ENCODE results near the gene KRTAP5-8.
"Not testable (repeated sequence)": the region's sequence is repeated elsewhere in the genome, so short reads cannot be mapped to it uniquely, and the experiment has no call there.

KRTAP5-8 gene

DNA sequence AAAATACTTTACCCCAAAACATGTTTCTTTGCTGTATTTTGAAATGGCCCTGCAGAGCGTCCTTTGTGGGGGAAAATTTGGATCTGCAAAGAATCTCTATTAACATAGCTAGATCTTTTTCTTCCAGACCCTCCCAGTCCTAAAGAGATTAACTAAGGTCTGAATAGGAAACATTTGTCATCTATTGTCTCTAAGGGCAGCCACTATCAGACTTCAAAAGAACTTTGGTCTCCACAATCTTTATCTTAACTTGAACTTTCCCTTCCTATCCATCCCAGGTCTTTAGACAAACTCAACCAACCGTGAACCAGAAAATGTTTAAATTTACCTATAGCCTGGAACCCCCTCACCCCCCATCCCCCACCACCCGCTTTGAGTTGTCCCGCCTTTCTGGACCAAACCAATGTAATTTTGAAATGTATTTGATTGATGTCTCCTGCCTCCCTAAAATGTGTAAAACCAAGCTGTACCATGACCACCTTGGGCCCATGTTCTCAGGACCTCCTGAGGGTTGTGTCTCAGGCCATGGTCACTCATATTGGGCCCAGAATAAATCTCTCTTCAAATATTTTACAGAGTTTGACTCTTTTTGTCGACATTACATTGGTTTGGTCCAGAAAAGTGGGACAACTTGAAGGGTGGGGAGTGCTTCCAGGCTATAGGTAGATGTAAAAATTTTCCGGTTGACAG is 6.8 kb downstream of the KRTAP5-8 start:
- DNase-seq, result no peak

DNA sequence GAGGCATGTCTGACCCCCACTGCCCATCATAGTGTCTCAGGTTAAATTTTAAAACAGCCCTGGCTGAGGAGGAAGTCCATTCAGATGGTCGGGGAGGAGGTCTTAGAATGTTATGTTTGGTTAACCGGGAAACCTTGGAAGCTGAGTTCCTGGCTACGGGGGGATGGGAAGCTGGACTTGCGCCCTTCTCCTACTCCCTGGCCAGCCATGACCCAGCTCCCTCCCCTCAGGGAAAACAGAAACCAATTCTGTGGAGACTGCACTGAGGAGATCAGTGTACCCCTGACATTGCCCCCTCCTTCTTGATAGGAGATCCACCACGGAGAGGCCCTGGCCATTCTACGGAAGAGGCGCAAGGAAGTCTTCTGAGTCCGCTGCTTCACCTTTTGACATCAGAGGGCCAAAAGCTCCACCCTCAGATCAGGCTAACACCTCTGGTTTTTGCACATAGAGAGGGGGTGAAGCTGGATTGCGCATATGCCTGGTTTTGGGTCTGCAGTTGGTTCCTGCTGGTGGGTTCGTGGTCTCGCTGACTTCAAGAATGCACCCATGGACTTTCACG is 7.7 kb downstream of the KRTAP5-8 start:
- no peak for DNase-seq

DNA sequence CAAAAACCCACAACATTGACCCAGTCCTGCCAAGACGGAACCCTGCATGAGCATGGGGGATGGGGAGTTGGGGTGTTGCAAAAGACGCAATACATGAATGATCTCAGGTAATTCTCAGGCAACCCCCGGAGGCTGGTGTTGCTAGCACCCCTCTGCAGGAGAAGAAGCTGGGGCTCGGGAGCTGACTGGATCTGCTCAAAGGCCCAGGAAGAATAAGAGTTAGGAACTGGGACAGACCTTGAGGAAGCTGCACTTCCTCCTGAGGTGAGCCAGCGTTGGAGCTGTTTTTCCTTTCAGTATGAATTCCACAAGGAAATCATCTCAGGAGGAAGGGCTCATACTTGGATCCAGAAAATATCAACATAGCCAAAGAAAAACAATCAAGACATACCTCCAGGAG is 10.3 kb downstream of the KRTAP5-8 start, which contains the start of gene KRTAP5-9:
Gene KRTAP5-9 (plus strand): TSS at position 301 of the 400 bp plus-strand sequence. CDS start 238 bp downstream, outside the sequence.
- no peak for DNase-seq

DNA sequence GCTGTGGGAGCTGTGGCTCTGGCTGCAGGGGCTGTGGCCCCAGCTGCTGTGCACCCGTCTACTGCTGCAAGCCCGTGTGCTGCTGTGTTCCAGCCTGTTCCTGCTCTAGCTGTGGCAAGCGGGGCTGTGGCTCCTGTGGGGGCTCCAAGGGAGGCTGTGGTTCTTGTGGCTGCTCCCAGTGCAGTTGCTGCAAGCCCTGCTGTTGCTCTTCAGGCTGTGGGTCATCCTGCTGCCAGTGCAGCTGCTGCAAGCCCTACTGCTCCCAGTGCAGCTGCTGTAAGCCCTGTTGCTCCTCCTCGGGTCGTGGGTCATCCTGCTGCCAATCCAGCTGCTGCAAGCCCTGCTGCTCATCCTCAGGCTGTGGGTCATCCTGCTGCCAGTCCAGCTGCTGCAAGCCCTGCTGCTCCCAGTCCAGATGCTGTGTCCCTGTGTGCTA is 10.9 kb downstream of the KRTAP5-8 start:
- no peak for DNase-seq

DNA sequence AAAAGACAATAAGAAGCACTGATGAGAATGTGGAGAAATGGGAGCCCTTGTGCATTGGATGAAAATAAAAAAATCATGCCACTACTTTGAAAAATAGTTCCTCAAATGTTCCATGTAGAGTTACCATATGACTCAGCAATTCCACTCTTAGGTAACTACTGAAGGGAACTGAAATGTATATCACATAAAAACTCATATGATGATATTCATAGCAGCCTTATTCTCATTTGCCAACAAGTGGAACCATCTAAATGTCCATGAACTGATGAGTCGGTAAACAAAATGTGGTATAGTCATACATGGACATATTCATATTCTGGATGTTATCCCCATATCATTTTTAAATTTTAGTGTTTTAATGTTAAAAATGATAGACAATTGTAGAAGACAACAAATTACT is 13.9 kb downstream of the KRTAP5-8 start:
- no peak for DNase-seq

DNA sequence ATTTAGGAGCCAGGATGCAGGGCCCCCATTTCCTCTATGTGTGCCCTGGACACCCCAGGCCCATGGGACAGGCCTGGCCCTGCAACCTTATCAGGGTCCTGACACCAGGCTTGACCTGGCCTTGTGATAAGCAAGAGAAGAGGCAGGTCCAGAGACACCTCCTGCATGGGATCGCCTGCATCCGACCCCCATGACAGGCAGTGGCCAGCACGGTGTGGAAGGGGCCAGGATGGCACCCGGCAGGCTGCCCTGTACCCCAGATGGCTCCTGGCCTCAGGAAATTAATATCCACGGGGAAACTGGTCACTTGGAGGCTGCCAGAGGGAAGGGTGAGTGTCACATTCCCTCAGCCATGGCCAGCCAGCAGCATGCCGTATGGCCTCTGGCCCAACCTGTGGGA is 17.2 kb downstream of the KRTAP5-8 start:
- DNase-seq, result no peak

DNA sequence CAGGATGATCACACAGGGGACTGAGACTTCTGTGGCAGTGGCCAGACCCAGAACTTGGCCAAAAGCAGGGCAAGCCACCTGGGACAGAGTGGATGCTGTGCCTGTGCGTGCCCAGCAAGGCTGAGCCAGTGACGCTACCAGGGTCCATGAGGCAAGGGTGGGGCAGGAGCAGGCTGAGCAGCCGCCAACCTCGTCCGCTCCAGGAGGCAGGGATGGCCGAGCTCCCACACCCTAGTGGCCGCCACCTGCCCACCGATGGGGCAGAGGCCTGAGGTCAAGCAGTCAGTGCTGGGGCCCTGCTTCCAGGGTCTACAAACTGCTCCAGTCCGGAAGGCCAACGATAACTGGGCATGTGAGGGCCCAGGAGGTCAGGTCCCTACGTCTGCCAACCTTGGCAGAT is 17.7 kb downstream of the KRTAP5-8 start:
- DNase-seq, result no peak

DNA sequence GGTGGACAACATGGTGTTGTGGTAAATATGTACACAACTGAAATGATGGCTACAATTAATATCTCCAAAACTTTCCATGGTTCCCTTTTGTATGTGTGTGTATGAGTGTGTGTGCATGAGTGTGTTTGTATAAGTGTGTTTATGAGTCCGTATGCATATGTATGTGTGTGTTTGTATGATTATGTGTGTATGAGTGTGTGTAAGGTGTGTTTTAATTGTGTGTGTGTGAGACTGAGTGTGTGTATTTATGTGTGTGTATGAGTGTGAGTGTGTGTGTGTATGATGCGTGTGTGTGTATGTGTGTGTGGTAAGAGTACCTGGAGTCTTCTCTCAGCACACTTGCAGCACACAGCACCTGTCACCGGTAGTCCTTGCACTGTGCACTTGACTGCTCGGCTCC is 18.2 kb downstream of the KRTAP5-8 start:
- DNase-seq, result no peak

DNA sequence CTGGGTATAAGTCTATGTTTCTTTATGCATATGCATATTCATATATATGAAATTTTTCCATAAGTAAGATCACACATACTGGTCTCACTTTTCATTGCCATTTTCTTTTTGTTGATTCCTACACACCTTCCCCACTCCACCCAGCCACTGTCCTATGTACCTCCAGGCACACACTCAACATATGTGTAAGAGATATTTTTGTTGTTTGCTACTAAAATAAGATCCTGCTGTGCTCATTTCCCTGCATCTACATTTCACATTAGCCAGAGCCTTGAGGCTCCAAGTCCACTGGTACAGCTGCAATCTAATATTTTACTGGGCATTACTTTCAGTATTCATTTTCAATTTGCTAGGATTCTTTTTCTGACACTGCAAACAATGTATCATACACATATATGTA is 19.4 kb downstream of the KRTAP5-8 start:
- DNase-seq, result no peak

DNA sequence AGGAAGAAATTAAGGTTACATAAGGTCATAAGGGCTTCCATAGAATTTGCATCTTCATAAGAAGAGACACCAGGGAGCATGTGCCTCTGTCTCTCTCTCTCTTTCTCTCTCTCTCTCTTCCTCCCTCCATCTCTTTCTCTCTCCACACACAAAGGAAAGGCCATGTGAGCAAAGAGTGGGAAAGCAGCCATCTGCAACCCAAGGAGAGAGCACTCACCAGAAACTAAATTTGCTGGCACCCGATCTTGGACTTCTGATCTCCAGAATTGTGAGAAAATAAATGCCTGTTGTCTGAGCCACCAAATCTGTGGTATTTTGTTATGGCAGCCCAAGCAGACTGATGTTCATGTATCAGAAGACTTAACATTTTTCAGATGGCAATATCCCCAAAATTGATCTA is 21.2 kb downstream of the KRTAP5-8 start:
- no peak for DNase-seq

DNA sequence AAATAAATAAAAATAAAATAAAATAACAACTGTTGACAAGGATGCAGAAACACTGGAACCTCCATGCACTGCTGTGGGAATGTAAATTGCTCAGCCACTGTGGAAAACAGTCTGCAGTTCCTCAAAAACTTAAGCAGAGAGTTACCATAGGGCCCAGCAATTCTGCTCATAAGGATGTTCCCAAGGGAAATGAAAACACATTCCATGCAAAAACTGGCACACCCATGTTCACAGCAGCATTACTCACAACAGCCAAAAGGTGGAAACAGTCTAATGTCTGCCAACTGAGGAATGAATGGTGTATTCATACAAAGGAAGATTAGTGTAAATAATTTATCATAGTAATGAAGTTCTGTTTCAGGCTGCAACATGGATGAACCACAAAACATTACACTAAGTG is 24.3 kb downstream of the KRTAP5-8 start:
- DNase-seq, result no peak

DNA sequence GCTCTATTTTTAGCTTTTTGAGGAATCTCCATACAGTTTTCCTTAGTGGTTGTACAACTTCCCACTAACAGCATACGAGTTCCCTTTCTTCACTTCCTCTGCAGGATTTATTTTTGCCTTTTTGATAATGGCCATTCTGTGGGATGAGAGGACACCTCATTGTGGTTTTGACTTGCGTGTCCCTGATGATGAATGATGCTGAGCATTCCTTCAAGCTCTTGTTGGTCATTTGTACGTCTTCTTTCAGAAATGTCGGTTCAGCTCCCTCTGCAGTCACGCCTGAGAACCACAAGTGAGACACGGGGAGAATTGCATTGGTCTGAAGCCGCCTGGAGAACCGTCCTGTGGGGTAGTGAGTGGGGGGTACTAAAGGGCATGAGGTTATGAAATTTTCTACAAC is 25.6 kb downstream of the KRTAP5-8 start:
- no peak for DNase-seq

DNA sequence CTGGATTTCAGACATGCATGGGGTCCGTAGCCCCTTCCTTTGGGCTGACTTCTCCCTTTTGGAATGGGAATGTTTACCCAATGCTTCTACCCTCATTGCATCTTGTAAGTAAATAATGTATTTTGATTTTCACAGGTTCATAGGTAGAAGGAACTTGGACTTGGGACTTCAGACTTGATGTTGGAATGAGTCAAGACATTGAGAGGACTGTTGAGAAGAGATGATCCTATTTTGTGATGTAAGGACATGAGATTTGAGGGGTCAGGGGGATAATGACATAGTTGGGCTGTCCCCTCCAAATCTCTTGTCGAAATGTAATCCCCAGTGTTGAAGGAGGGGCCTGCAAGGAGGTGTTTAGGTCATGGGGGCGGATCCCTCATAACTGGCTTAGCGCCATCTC is 26.6 kb downstream of the KRTAP5-8 start:
- DNase-seq, result no peak

DNA sequence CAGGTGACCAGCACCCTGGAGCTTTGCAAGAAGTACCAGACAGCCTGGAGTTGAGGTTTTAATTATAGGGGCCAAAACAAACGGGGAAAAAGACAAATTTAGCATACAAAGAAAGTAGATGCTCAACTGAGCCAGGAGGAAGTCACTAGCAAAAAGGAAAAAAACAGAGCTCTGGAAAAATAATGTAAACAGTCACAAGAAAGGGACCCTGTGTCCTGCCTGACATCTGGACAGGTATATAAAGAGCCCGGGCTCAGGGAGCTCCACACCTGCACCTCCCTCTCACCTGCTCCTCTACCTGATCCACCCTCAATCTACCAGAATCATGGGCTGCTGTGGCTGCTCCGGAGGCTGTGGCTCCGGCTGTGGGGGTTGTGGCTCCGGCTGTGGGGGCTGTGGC is 27.4 kb downstream of the KRTAP5-8 start, which contains the start of gene KRTAP5-10:
Gene KRTAP5-10 (plus strand): TSS at position 301 of the 400 bp plus-strand sequence. CDS start 25 bp downstream, at position 326.
- no peak for DNase-seq

DNA sequence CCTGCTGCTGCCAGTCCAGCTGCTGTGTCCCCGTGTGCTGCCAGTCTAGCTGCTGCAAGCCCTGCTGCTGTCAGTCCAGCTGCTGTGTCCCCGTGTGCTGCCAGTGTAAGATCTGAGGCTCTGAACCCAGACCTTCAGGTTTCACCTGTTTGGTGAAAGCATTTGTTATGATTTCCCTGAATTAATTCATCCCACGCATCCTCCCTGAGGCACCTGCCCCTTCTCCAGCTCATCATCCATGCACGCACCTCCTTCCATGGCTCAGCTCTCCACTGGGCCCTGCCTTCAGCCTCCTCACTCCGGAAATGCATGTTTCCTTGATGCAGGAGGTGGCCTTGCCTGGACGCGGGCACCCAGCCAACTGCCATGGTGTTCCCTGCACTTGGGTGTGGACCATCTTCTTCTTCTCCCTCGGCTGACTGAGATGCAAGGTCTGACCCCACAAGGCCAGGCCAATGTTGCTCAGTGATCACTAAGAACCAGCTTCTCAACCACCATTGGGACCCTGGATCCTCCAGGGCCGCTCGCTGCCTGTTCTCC is 28.3 kb downstream of the KRTAP5-8 start:
- no peak for DNase-seq

DNA sequence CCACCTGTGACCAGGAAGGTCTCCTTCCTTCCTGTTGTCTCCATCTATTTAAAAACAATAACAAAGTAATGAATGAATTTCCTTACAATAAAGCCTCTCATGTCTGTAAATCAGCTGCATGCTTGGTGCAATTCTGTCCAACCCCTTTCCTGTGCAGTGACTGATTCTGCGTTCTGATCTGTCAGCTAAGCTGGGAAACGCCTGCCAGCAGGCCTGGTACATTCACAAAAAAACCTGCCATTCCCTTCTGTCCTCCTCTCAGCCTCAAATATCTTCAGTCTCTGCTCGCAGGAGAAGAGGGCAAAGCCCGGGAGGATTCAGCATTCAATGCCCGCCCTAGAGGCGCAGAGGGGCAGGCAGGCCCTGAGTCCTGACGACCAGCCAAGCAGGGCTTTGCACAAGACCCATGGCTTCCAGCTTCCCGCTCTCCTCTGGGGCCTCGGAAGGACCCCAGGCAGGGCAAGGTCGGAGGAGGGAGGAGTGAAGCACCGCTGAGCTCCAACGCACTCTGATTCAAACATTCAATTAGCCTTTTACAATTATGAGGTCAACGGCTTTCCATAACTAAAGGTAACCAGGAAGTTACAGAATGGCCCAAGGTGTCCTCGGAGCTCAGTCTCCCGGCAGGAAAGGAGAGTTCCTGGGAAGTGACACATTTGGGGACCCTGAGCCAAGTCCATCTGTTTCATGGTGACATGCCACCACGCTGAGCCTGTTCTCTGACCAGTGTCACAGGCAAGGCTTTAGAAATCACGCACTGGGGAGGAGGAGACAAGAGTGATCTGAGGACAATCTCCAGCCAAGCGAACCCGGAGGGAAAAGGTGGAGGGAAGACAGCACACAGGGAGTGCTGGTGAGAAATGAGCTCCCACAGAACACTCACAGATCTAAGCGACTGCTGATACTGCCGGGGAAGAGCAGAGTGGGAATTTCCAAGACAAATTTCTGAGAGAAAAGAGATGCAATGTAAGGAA is 29.1 kb downstream of the KRTAP5-8 start:
- not testable (repeated sequence) for DNase-seq

DNA sequence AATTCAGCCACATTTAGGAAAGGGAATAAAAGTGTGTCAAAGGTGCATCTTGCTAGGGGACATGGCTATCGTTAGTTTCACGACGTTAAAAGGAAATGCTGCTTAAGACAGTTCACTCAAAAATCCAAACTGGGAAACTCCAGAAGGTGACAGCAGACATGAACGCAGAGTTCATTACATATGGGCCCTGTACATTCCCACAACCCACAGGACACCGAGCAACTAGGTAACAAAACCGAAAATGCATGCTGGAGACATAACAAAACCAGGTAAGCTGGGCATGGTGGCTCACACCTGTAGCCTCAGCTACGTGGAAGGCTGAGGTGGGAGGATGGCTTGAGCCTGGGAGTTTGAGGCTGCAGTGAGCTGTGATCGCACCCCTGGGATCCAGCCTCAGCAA is 29.8 kb downstream of the KRTAP5-8 start:
- not testable (repeated sequence) for DNase-seq

DNA sequence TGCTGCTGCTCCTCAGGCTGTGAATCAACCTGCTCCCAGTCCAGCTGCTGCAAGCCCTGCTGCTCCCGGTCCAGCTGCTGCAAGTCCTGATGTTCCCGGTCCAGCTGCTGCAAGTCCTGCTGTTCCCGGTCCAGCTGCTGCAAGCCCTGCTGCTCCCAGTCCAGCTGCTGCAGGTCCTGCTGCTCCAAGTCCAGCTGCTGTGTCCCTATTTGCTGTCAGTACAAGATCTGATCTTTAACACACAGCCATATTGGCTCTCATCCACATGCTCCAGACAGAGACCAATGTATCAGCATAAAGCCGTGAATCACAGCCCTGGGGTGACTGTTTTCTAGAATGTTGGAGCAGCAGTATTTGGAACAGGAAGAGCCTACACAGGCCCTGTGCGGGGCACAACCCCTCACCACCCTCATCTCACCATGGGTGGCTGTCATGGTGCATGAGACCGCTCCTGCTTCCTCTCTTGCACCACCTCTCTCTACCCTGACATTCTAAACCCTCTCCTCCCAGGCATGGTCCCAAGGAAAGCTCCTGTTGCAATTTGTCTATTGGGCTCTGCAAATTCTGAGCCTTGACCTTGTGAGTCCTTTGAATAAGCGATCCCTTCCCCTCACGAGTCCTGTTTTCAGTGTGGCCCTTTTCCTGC is 31.0 kb downstream of the KRTAP5-8 start:
- DNase-seq, result no peak

DNA sequence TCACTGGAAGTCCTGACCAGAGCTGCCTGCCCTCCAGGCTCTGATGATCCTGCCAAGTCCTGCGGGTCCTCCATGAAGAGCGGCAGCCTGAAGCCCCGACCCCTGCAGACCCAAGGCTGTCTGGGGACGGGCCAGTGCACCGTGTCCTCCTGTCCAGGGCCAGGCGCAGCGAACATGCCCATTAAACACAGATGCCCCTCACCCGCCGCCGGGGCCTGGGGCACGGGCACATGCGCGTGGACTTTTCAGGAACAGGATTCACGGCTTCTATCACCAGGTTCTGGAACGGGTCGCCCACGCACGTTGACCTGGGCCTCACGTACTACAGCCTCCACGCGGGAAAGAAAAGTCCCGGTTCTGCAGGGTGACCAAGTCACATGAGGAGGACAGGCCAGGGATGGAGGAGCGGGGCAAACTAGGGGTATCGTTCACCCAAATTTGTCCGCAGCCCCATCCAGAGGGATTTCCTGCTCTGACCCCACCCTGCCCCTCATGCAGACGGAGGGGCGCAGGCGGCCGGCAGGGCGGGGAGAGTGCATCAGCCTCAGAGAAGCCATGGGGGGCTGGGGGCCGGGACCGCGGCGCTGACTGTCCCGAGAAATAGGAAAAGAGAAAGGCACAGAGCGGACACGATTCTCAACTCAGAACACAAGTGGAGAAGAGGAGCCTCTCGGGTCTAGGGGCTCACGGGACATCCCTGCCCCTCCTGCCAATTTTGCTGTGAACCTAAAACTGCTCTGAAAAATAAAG is 33.5 kb downstream of the KRTAP5-8 start:
- not testable (repeated sequence) for DNase-seq

DNA sequence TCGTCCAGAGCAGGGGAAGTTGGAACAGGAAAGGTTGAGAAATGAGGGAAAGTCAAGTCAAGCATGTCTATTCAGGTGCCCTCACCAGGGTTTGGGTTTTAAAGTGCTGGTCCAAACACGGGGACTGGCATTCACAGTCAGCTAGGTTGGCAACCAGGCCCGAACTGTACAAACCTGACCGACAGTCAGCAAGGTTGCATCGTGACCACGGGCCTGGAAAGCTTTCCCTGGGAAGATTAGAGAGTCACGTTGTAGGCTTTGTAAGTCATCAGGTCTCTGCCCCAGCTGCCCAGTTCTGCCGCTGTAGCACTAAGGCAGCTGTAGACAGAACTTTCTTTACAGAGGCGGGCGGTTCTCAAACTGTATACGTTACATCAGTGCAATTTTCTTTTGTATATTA is 35.0 kb downstream of the KRTAP5-8 start:
- DNase-seq, result no peak

DNA sequence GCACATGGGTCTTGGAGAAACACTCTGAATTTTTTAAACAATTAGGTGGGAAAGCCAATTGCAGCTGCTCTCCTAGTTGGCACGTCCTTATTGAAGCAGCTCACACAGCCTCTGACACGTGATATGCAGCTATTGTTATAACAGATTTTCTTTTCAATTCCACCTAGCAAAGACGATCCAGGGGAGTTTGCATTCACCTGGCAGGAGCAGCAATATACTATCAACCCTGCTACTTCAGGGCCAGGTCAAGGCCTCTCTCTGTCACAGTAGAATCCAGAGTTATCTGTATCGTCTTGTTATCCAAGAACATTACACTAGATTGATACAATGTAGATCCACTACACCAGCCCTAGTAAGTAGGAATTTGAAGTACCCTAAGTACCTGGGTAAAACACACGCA is 36.6 kb downstream of the KRTAP5-8 start:
- no peak for DNase-seq
